K562 (cell line): ENCODE data around the gene HLF. TPM values are rescaled to one million over a fixed set of nuclear protein-coding genes. Genes with fewer than 3 reads are reported as not detected.

ENCODE experiments used
- CBFA2T3 ChIP-seq: fragments of 450-650 bp; IDR thresholded peaks from 2 replicates; pipeline ENCODE4 v1.6.1; 2017
- CCNT2 ChIP-seq: IDR thresholded peaks from 2 replicates; pipeline ENCODE4 v1.6.1; 2011; ENCODE audit warnings: borderline replicate concordance, low read depth, mild to moderate bottlenecking, moderate library complexity, mixed read lengths, low read length; ENCODE audit not compliant: insufficient read length; ENCODE audit errors: extremely low read depth
- CREM ChIP-seq: IDR thresholded peaks from 2 replicates; pipeline ENCODE4 v1.6.1; 2014; ENCODE audit warnings: antibody characterized with exemption, low read depth
- DPF2 ChIP-seq: fragments of 450-650 bp; IDR thresholded peaks from 2 replicates; pipeline ENCODE4 v1.6.1; 2016
- ETV5 ChIP-seq: sonication (generic); formaldehyde crosslinking; IDR thresholded peaks from 2 replicates; pipeline ENCODE4 v1.4.0; 2020; ENCODE audit warnings: low read depth, mild to moderate bottlenecking, missing genetic modification reagents
- ETV6 ChIP-seq, 3 experiments: fragments of 150-350 bp in 1 of 3; sonication (generic) in 1 of 3; formaldehyde crosslinking in 1 of 3; IDR thresholded peaks; 2 replicates each; pipeline versions ENCODE4 v1.6.1 to v1.8.0; 2014 to 2022; ENCODE audit warnings: borderline replicate concordance in 2 of 3, low read depth in 2 of 3, antibody characterized with exemption in 1 of 3, low read length in 1 of 3, mild to moderate bottlenecking in 1 of 3, missing genetic modification reagents in 1 of 3
- MECOM ChIP-seq: fragments of 250-450 bp; sonication (Bioruptor Pico); IDR thresholded peaks from 2 replicates; pipeline ENCODE4 v1.8.0; 2022; ENCODE audit warnings: inconsistent platforms
- MYBL2 ChIP-seq, 2 experiments: fragments of 450-650 bp in 1 of 2; sonication (generic) in 1 of 2; formaldehyde crosslinking in 1 of 2; IDR thresholded peaks; 2 replicates each; pipeline versions ENCODE4 v1.6.1 to v1.8.1; 2017 to 2022; ENCODE audit warnings: borderline replicate concordance in 1 of 2, inconsistent platforms in 1 of 2, low read depth in 1 of 2, mild to moderate bottlenecking in 1 of 2, missing genetic modification reagents in 1 of 2, moderate library complexity in 1 of 2
- NFXL1 ChIP-seq: fragments of 450-650 bp; formaldehyde crosslinking; IDR thresholded peaks from 2 replicates; pipeline ENCODE4 v1.4.0; 2021; ENCODE audit warnings: mild to moderate bottlenecking
- POLR2AphosphoS5 ChIP-seq: IDR thresholded peaks from 2 replicates; pipeline ENCODE4 v1.6.1; 2011; ENCODE audit warnings: mild to moderate bottlenecking, low read depth, low read length, moderate library complexity; ENCODE audit not compliant: control insufficient read depth, insufficient read depth
- PPARD ChIP-seq: fragments of 250-450 bp; sonication (Bioruptor Pico); IDR thresholded peaks from 2 replicates; pipeline ENCODE4 v1.8.0; 2022; ENCODE audit warnings: inconsistent platforms, mild to moderate bottlenecking, moderate library complexity
- PTRF ChIP-seq: fragments of 450-650 bp; IDR thresholded peaks from 2 replicates; pipeline ENCODE4 v1.6.1; 2016; ENCODE audit warnings: mild to moderate bottlenecking, missing genetic modification characterization, missing compliant biosample characterization
- RB1 ChIP-seq: fragments of 450-650 bp; IDR thresholded peaks from 2 replicates; pipeline ENCODE4 v1.6.1; 2017; ENCODE audit warnings: low read depth, mild to moderate bottlenecking
- RBFOX2 ChIP-seq: fragments of 200-400 bp; formaldehyde crosslinking; IDR thresholded peaks from 2 replicates; pipeline ENCODE4 v1.6.1; 2017; ENCODE audit warnings: low read depth, mild to moderate bottlenecking, low read length, moderate library complexity
- TFAM ChIP-seq: fragments of 250-450 bp; sonication (Bioruptor Pico); conservative IDR thresholded peaks from 2 replicates; pipeline ENCODE4 v1.5.0; 2021; ENCODE audit warnings: mild to moderate bottlenecking, moderate library complexity
- TGIF2 ChIP-seq: sonication (generic); formaldehyde crosslinking; IDR thresholded peaks from 2 replicates; pipeline ENCODE4 v1.8.1; 2022; ENCODE audit warnings: mild to moderate bottlenecking, missing genetic modification reagents, moderate library complexity
- ZBTB1 ChIP-seq: sonication (generic); formaldehyde crosslinking; IDR thresholded peaks from 2 replicates; pipeline ENCODE4 v1.8.1; 2023; ENCODE audit warnings: missing genetic modification reagents, low read depth, mild to moderate bottlenecking, borderline replicate concordance
- ZNF12 ChIP-seq: sonication (generic); formaldehyde crosslinking; IDR thresholded peaks from 2 replicates; pipeline ENCODE4 v1.4.0; 2020; ENCODE audit warnings: mild to moderate bottlenecking, missing genetic modification reagents
- ZNF274 ChIP-seq: IDR thresholded peaks from 2 replicates; pipeline ENCODE4 v1.6.1; 2011; ENCODE audit warnings: low read depth, mild to moderate bottlenecking, low read length, moderate library complexity, borderline replicate concordance
- ZNF584 ChIP-seq: fragments of 200-800 bp; sonication (Bioruptor generic); IDR thresholded peaks from 2 replicates; pipeline ENCODE4 v1.6.1; 2016; ENCODE audit warnings: low read depth, mild to moderate bottlenecking, missing genetic modification characterization, missing compliant biosample characterization
- ZNF75A ChIP-seq: fragments of 450-650 bp; formaldehyde crosslinking; IDR thresholded peaks from 2 replicates; pipeline ENCODE4 v1.4.0; 2020; ENCODE audit warnings: mild to moderate bottlenecking
- polyA plus RNA-seq, 8 experiments: library from polyadenylated mRNA; depleted of rRNA in 4 of 8; stranded (reverse) in 5 of 8; unstranded in 3 of 8; fragments of >200 nt; fragmentation: Nextera tagmentation in 2 of 8; fragmentation: Illumina TruSeq in 1 of 8; extraction: Ambion mirVana in 2 of 8; extraction: Trizol in 1 of 8; gene quantifications; 2 replicates each; pipeline versions ENCODE4 v1.2.1 to v1.2.3, GENCODE V29; 2011 to 2014; ENCODE audit warnings: inconsistent platforms in 1 of 8, missing spikeins in 1 of 8
- total RNA-seq, 7 experiments: library from RNA; depleted of rRNA in 6 of 7; stranded (reverse); fragments of >200 nt in 6 of 7; fragmentation: Illumina TruSeq in 2 of 7; extraction: Trizol in 2 of 7; gene quantifications; 2 replicates each; pipeline versions ENCODE4 v1.2.1 to v1.2.3, GENCODE V29; 2011 to 2021; ENCODE audit warnings: low replicate concordance in 1 of 7
- TF ChIP-seq, protein P1 (sequence below): sonication (generic); formaldehyde crosslinking; IDR thresholded peaks from 2 replicates; pipeline ENCODE4 v1.8.0; 2022; ENCODE audit warnings: missing genetic modification reagents, mild to moderate bottlenecking, borderline replicate concordance
- TF ChIP-seq, protein P2 (sequence below): sonication (generic); formaldehyde crosslinking; IDR thresholded peaks from 2 replicates; pipeline ENCODE4 v1.8.0; 2023; ENCODE audit warnings: mild to moderate bottlenecking, missing genetic modification reagents
- TF ChIP-seq, protein P3 (sequence below): fragments of 450-650 bp; IDR thresholded peaks from 2 replicates; pipeline ENCODE4 v1.6.1; 2014; ENCODE audit warnings: low read depth, mild to moderate bottlenecking, moderate library complexity, borderline replicate concordance

HLF gene
- total and polyA plus RNA-seq, 9 of the 15 experiments (the other 6 are each of a cell fraction or from before 2014, with no cell fraction given) = 0.03 to 0.24 (median 0.09) TPM

DNA sequence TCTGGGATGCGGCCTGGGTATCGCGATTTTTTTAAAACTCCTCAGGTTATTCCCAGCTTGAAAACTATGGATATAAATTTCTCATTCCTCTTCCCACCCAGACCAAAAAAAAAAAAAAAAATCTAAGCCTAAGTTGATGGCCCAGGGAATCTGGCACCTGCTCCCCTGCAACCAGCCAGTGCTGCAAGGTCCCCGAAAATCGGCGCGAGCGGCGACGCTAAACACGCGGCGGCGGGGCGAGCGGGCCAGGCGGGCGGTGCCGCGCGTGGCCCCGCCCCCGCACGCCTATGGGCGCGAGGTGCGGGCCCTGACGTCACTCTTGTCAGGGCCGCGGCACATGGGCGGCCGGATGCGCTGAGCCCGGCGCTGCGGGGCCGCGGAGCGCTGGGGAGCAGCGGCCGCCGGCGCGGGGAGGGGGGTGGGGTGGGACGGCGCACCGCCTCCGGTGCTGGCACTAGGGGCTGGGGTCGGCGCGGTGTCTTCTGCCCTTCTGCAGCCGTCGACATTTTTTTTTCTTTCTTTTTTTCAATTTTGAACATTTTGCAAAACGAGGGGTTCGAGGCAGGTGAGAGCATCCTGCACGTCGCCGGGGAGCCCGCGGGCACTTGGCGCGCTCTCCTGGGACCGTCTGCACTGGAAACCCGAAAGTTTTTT is at the start of gene HLF (continued):
- TF ChIP-seq, protein P1, sequence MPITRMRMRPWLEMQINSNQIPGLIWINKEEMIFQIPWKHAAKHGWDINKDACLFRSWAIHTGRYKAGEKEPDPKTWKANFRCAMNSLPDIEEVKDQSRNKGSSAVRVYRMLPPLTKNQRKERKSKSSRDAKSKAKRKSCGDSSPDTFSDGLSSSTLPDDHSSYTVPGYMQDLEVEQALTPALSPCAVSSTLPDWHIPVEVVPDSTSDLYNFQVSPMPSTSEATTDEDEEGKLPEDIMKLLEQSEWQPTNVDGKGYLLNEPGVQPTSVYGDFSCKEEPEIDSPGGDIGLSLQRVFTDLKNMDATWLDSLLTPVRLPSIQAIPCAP (CRISPR knock-in tag) = no peak
- TF ChIP-seq, protein P2, sequence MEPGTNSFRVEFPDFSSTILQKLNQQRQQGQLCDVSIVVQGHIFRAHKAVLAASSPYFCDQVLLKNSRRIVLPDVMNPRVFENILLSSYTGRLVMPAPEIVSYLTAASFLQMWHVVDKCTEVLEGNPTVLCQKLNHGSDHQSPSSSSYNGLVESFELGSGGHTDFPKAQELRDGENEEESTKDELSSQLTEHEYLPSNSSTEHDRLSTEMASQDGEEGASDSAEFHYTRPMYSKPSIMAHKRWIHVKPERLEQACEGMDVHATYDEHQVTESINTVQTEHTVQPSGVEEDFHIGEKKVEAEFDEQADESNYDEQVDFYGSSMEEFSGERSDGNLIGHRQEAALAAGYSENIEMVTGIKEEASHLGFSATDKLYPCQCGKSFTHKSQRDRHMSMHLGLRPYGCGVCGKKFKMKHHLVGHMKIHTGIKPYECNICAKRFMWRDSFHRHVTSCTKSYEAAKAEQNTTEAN (CRISPR knock-in tag) = no peak
- TF ChIP-seq MECOM (no peak), CBFA2T3 (no peak), RB1 (peak; percentile 85), PPARD (no peak), TFAM (CRISPR knock-in tag) (no peak), MYBL2 (IDR thresholded peaks at IDR 0.05; ENCODE audit: low read depth) (no peak), MYBL2 (CRISPR knock-in tag; IDR thresholded peaks at IDR 0.05; ENCODE audit: borderline replicate concordance) (no peak), PTRF (tag) (no peak), ETV6 (IDR thresholded peaks at IDR 0.05; ENCODE audit: borderline replicate concordance in 1 of 2, low read depth in 2 of 2, low read length in 1 of 2) (no peak), ETV6 (CRISPR knock-in tag; IDR thresholded peaks at IDR 0.05; ENCODE audit: borderline replicate concordance) (peak; percentile 96; the same call in 1 of the 2 replicates), ZNF75A (CRISPR knock-in tag) (no peak), CCNT2 (peak; percentile 81), ZNF274 (no peak), ZNF12 (CRISPR knock-in tag) (no peak), ETV5 (CRISPR knock-in tag) (no peak), RBFOX2 (peak; percentile 47; the same call in 1 of the 2 replicates), ZBTB1 (CRISPR knock-in tag) (peak; percentile 87), DPF2 (no peak), POLR2AphosphoS5 (no peak), TGIF2 (CRISPR knock-in tag) (peak; percentile 73; the same call in 1 of the 2 replicates), ZNF584 (CRISPR knock-in tag) (no peak), CREM (peak; percentile 88), NFXL1 (CRISPR knock-in tag) (no peak)
- TF ChIP-seq, protein P3, sequence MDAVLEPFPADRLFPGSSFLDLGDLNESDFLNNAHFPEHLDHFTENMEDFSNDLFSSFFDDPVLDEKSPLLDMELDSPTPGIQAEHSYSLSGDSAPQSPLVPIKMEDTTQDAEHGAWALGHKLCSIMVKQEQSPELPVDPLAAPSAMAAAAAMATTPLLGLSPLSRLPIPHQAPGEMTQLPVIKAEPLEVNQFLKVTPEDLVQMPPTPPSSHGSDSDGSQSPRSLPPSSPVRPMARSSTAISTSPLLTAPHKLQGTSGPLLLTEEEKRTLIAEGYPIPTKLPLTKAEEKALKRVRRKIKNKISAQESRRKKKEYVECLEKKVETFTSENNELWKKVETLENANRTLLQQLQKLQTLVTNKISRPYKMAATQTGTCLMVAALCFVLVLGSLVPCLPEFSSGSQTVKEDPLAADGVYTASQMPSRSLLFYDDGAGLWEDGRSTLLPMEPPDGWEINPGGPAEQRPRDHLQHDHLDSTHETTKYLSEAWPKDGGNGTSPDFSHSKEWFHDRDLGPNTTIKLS = peak; percentile 61; the same call in 1 of the 2 replicates
